ENCODE measurements around the gene SEMA4B.
"Not testable (repeated sequence)": the region's sequence is repeated elsewhere in the genome, so short reads cannot be mapped to it uniquely, and the experiment has no call there.

The SEMA4B gene

DNA sequence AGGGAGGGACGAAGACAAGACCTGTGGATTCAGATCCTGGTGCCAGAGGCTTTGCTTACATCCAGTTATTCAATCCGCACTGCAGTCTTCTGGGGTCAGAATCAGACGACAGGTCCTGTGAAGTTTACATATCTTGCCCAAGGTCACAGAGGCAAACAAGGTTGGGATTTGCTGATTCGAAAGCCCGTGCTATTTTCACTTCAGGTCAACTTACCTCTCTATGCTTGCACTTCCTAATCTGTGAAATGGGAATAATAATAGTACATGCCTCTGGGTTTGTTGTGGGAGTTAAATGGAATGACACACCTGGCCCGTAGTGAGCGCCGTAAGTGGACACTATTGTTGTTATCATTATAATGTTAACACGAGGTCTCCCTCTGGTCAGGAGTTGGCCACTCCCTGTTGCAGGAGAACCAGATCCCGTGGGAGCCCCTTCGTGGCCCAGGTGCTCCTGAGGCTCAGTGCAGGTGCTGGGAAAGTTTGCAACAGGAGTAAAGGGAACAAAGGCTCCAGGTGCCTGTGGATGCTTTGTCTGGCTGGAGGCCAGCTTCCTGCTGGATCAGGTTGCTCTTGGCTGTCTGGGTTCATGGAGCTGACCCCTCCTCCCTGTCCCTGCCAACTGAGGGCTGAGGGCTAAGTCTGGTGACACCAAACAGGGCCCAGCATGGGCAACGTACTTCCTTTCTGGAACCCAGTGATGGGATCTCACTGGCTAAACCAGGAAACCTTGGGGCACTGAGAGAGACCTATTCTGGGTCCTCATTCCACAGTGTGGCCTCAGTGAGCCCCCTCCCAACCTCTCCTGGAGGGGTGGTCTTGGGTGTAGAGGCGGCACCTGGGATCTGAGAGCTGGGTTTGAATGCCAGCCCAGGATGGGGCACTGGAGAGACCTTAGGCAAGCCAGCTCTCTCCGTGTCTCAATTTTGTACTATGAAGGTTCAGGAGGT is 40.1 kb upstream of the SEMA4B start:
- in situ Hi-C loops (cut with MboI; ENCODE audit: low sequenced_read_pairs, unreplicated experiment): no loop called here
- DNase-seq (ENCODE audit: low spot score): no peak
- TF ChIP-seq, protein P1, sequence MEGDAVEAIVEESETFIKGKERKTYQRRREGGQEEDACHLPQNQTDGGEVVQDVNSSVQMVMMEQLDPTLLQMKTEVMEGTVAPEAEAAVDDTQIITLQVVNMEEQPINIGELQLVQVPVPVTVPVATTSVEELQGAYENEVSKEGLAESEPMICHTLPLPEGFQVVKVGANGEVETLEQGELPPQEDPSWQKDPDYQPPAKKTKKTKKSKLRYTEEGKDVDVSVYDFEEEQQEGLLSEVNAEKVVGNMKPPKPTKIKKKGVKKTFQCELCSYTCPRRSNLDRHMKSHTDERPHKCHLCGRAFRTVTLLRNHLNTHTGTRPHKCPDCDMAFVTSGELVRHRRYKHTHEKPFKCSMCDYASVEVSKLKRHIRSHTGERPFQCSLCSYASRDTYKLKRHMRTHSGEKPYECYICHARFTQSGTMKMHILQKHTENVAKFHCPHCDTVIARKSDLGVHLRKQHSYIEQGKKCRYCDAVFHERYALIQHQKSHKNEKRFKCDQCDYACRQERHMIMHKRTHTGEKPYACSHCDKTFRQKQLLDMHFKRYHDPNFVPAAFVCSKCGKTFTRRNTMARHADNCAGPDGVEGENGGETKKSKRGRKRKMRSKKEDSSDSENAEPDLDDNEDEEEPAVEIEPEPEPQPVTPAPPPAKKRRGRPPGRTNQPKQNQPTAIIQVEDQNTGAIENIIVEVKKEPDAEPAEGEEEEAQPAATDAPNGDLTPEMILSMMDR (IDR thresholded peaks at IDR 0.05; ENCODE audit: borderline replicate concordance, control extremely low read depth, extremely low read depth, insufficient read depth, missing control alignments): no peak

DNA sequence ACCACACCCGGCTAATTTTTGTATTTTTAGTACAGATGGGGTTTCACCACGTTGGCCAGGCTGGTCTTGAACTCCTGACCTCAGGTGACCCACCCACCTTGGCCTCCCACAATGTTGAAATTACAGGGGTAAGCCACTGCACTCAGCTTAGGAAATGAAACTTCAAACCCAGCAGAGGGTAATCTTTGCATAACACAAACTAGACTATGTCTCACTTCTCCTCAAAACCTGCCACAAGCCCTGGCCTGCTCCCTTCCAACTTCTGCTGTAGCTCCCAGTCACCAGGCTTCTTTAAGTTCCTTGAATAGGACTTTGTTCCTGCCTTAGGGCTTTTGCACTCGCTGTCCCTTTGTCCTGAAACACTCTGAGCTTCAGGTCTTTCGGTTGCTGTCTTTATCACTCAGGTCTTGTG is 39.2 kb upstream of the SEMA4B start:
- in situ Hi-C loops (cut with MboI; ENCODE audit: low sequenced_read_pairs, unreplicated experiment): no loop called here
- TF ChIP-seq, protein P1 (IDR thresholded peaks at IDR 0.05; ENCODE audit: borderline replicate concordance, control extremely low read depth, extremely low read depth, insufficient read depth, missing control alignments): no peak
- DNase-seq (ENCODE audit: low spot score): peak; percentile 55

DNA sequence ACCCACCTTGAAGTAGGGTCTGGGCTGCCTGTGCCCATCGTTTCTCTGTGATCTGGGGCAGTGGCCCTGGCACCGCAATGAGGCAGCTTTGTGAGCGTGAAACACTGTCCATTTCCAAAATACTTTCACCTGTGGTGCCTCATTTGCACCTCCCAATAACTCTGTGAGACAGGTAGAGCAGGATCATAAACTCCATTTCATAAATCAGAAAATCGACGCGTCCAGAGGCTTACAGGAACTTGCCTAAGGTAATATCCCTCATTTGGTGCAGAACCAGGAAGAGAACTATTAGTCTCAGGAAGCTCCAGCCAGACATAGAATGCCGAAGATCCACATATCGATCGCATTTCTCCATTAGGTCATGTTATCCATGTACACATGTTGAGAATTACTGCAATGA is 38.2 kb upstream of the SEMA4B start:
- TF ChIP-seq, protein P1 (IDR thresholded peaks at IDR 0.05; ENCODE audit: borderline replicate concordance, control extremely low read depth, extremely low read depth, insufficient read depth, missing control alignments): no peak
- DNase-seq (ENCODE audit: low spot score): no peak
- in situ Hi-C loops (cut with MboI; ENCODE audit: low sequenced_read_pairs, unreplicated experiment): no loop called here

DNA sequence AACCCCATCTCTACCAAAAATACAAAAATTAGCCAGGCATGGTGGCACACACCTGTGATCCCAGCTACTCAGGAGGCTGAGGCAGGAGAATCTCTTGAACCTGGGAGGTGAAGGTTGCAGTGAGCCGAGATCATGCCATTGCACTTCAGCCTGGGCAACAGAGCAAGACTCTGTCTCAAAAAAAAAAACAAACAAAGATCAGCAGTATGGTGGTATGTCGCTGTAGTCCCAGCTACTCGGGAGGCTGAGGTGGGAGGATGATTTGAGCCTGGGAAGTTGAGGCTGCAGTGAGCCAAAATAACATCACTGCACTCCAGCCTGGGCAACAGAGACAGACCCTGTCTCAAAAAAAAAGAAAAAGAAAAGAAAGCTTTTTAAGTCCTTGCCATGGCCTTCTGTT is 36.9 kb upstream of the SEMA4B start:
- in situ Hi-C loops (cut with MboI; ENCODE audit: low sequenced_read_pairs, unreplicated experiment); DNase-seq (ENCODE audit: low spot score): not testable (repeated sequence)

DNA sequence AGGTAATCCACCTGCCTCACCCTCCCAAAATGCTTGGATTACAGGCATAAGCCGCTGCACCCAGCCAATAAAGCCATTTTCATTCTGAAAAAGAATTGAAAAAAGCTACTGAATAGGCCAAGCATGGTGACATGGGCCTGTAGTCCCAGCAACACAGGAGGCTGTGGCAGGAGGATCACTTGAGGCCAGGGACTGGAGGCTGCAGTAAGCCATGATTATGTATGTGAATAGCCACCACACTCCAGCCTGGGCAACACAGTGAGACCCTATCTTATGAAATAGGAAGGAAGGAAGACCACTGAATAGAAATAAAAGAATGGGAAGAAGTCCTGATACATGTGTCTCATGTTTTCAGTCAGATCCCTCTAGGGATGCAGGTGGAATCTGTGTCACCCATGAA is 36.0 kb upstream of the SEMA4B start:
- TF ChIP-seq, protein P1 (IDR thresholded peaks at IDR 0.05; ENCODE audit: borderline replicate concordance, control extremely low read depth, extremely low read depth, insufficient read depth, missing control alignments): no peak
- no peak for DNase-seq (ENCODE audit: low spot score)
- in situ Hi-C loops (cut with MboI; ENCODE audit: low sequenced_read_pairs, unreplicated experiment): no loop called here

DNA sequence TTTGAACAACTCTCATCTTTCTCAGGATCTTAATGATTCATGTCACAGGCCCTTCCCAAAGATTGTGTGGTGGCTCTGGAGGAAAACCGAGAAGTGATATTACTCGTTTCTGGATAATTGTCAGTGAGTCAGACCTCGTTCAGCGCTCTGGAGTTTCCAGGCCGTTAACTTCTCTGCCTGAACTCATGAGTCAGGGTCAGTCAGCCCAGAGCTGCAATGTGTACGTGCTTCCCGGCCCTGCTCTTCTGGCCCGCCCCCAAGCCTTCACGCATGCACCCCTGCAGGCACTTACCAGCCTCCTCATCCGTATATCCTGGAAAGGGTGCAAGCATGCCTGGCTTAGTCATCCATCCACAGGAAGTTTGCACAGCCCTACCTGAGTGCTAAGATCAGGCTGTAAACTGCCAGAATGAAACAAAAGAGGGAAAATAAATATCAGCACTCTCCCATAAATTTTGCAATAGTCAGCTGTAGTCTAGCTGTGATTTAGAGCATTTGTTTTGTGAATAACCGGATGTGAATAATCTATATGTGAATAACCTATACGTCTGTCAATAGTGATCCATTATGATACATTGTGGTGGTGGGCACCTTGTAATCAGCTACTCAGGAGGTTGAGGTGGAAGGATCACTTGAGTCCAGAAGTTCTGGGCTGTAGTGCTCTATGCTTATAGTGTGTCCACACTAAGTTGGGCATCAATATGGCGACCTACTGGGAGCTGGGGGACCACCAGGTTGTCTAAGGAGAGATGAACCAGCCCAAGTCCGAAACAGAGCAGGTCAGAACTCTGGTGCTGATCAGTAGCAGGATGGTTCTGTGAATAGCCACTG is 35.3 kb upstream of the SEMA4B start:
- DNase-seq (ENCODE audit: low spot score): peak; percentile 62
- TF ChIP-seq, protein P1 (IDR thresholded peaks at IDR 0.05; ENCODE audit: borderline replicate concordance, control extremely low read depth, extremely low read depth, insufficient read depth, missing control alignments): no peak
- in situ Hi-C loops (cut with MboI; ENCODE audit: low sequenced_read_pairs, unreplicated experiment): no loop called here

DNA sequence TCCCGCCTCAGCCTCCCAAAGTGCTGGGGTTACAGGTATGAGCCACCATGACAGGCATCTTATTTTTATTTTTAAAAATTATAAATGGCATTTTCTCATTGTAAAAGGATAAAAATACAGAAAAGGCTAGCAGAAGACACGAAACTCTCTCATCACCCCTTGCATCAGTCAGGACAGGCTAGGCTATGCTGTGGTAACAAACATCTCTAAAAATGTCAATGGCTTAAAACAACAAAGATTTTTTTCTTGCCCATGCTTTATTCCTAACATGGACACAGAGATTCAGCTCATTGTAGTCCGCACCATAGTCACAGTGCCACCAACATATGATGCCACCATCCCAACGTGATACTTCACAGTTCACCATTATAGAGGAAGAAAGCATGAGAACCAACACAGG is 34.0 kb upstream of the SEMA4B start:
- in situ Hi-C loops (cut with MboI; ENCODE audit: low sequenced_read_pairs, unreplicated experiment): no loop called here
- TF ChIP-seq, protein P1 (IDR thresholded peaks at IDR 0.05; ENCODE audit: borderline replicate concordance, control extremely low read depth, extremely low read depth, insufficient read depth, missing control alignments): no peak
- no peak for DNase-seq (ENCODE audit: low spot score)
